Astrocyte (in vitro differentiated cells and primary cell): ENCODE results near the gene FAM161B. TPM values are rescaled to one million over a fixed set of nuclear protein-coding genes. Genes with fewer than 3 reads are reported as not detected.
A peak's percentile ranks its signal among the peaks of the same experiment; 100 is the strongest.

ENCODE experiments used
- DNase-seq: peaks from one replicate; pipeline ENCODE4 v3.0.0-alpha.2; 2010; ENCODE audit warnings: low read depth
- FAIRE-seq: peaks from 2 replicates; lab custom pipeline; 2011; peaks lifted over from hg19 to GRCh38; lab: Jason Lieb, UNC
- H2AFZ ChIP-seq: 2 replicates; pipeline ENCODE4 v1.6.0; 2012; ENCODE audit warnings: low read depth, low read length, inconsistent platforms
- H3K27ac ChIP-seq: 2 replicates; pipeline ENCODE4 v1.5.1; 2011; ENCODE audit warnings: low read depth, low read length, inconsistent platforms
- H3K27me3 ChIP-seq: 2 replicates; pipeline ENCODE4 v1.6.0; 2011; ENCODE audit warnings: low read length, inconsistent platforms; ENCODE audit not compliant: insufficient read depth
- H3K36me3 ChIP-seq: 2 replicates; pipeline ENCODE4 v1.5.1; 2011; ENCODE audit warnings: low read length, inconsistent platforms; ENCODE audit not compliant: insufficient read depth
- H3K4me1 ChIP-seq: 2 replicates; pipeline ENCODE4 v1.5.1; 2011; ENCODE audit warnings: low read length, inconsistent platforms; ENCODE audit not compliant: insufficient read depth
- H3K4me2 ChIP-seq: 2 replicates; pipeline ENCODE4 v1.6.0; 2012; ENCODE audit warnings: low read length, inconsistent platforms
- H3K4me3 ChIP-seq: 2 replicates; pipeline ENCODE4 v1.5.1; 2011; ENCODE audit warnings: low read depth, mild to moderate bottlenecking, low read length, inconsistent platforms; ENCODE audit not compliant: insufficient read depth
- H3K79me2 ChIP-seq: 2 replicates; pipeline ENCODE4 v1.6.0; 2012; ENCODE audit warnings: mild to moderate bottlenecking, low read length, inconsistent platforms; ENCODE audit not compliant: insufficient read depth
- H3K9ac ChIP-seq: 2 replicates; pipeline ENCODE4 v1.6.0; 2012; ENCODE audit warnings: mild to moderate bottlenecking, low read length, inconsistent platforms
- H3K9me3 ChIP-seq: 2 replicates; pipeline ENCODE4 v1.5.1; 2012; ENCODE audit warnings: low read depth, mild to moderate bottlenecking, low read length, inconsistent platforms; ENCODE audit not compliant: insufficient read depth
- H4K20me1 ChIP-seq: 2 replicates; pipeline ENCODE4 v1.6.0; 2012; ENCODE audit warnings: low read length, inconsistent platforms; ENCODE audit not compliant: insufficient read depth
- H3K27ac Mint-ChIP-seq: one replicate; pipeline ENCODE4 v1.8.0; 2021; ENCODE audit warnings: mild to moderate bottlenecking, mixed read lengths; ENCODE audit not compliant: unreplicated experiment
- H3K27me3 Mint-ChIP-seq: one replicate; pipeline ENCODE4 v1.8.0; 2021; ENCODE audit warnings: low read depth, mixed read lengths; ENCODE audit not compliant: unreplicated experiment
- H3K36me3 Mint-ChIP-seq: one replicate; pipeline ENCODE4 v1.8.0; 2021; ENCODE audit warnings: low read depth, mixed read lengths; ENCODE audit not compliant: unreplicated experiment
- H3K4me1 Mint-ChIP-seq: one replicate; pipeline ENCODE4 v1.8.0; 2021; ENCODE audit warnings: low read depth, mixed read lengths; ENCODE audit not compliant: unreplicated experiment
- H3K4me3 Mint-ChIP-seq: one replicate; pipeline ENCODE4 v1.8.0; 2021; ENCODE audit warnings: mild to moderate bottlenecking, moderate library complexity, mixed read lengths; ENCODE audit not compliant: unreplicated experiment
- H3K9me3 Mint-ChIP-seq: one replicate; pipeline ENCODE4 v1.8.0; 2021; ENCODE audit warnings: mild to moderate bottlenecking, mixed read lengths; ENCODE audit not compliant: unreplicated experiment
- CTCF ChIP-seq: IDR thresholded peaks from 2 replicates; pipeline ENCODE4 v1.5.1; 2011; ENCODE audit warnings: low read depth, mild to moderate bottlenecking, inconsistent platforms, low read length, moderate library complexity; ENCODE audit not compliant: insufficient read depth
- EZH2 ChIP-seq: IDR thresholded peaks from 2 replicates; pipeline ENCODE4 v1.6.1; 2012; ENCODE audit warnings: mild to moderate bottlenecking, low read length, inconsistent platforms; ENCODE audit not compliant: insufficient read depth
- total RNA-seq: library from RNA; stranded (reverse); gene quantifications from 2 replicates; pipeline ENCODE4 v1.2.1, GENCODE V29; 2021

FAM161B gene
- total RNA-seq, 1 donor from 2014 or later: 2.6 TPM

- Histone ChIP-seq H3K9ac (peak within 1 kb of the TSS; percentile 96), H3K4me2 (peak within 1 kb of the TSS; percentile 80), H3K27me3 (no peaks in the 10 kb centered on the region), H3K79me2 (peaks cover 66% of the 10 kb centered on the region), H4K20me1 (peaks cover 35% of the 10 kb centered on the region), H3K9me3 (no peaks in the 10 kb centered on the region), H3K27ac (peak within 1 kb of the TSS; percentile 91), H3K4me1 (peaks cover 13% of the 10 kb centered on the region), H3K4me3 (peak within 1 kb of the TSS; percentile 72), H3K36me3 (no peaks in the 10 kb centered on the region), H2AFZ (peak within 1 kb of the TSS; percentile 78)
- H3K9me3 Mint-ChIP-seq: no peaks in the 10 kb centered on the region
- H3K4me1 Mint-ChIP-seq: peaks cover 22% of the 10 kb centered on the region
- no peak for TF ChIP-seq EZH2
- no peak for TF ChIP-seq CTCF
- no peaks in the 10 kb centered on the region for H3K27me3 Mint-ChIP-seq
- H3K27ac Mint-ChIP-seq: peak within 1 kb of the TSS; percentile 97
- peak within 1 kb of the TSS; percentile 95 for H3K4me3 Mint-ChIP-seq
- no peaks in the 10 kb centered on the region for H3K36me3 Mint-ChIP-seq
- FAIRE-seq (no peak), DNase-seq (peak; percentile 96)
Measured at GRCh38 chr14:73886449-73887317, 63.2 kb downstream of the FAM161B start, which contains the start of gene ZNF410. Gene ZNF410, plus strand, starts transcription at chr14:73886859. Its CDS starts 5,317 bp downstream, at chr14:73892176.

- no peak overlapping the region for H2AFZ ChIP-seq
- FAIRE-seq (no peak), DNase-seq (no peak)
- H3K36me3 ChIP-seq: no peaks in the 10 kb centered on the region
- no peak overlapping the region for H3K4me2 ChIP-seq
- H3K79me2 ChIP-seq: peaks cover 45% of the 10 kb centered on the region
- H3K27ac ChIP-seq: no peak overlapping the region
- peaks cover 22% of the 10 kb centered on the region for H3K4me1 Mint-ChIP-seq
- H3K9me3 ChIP-seq: no peaks in the 10 kb centered on the region
- H3K4me1 ChIP-seq: peaks cover 13% of the 10 kb centered on the region
- H3K4me3 ChIP-seq: no peak overlapping the region
- H3K4me3 Mint-ChIP-seq: peak overlapping the region; percentile 17
- peaks cover 19% of the 10 kb centered on the region for H4K20me1 ChIP-seq
- H3K9ac ChIP-seq: no peak overlapping the region
- no peaks in the 10 kb centered on the region for H3K27me3 ChIP-seq
- TF ChIP-seq EZH2 (no peak), CTCF (no peak)
- H3K27me3 Mint-ChIP-seq: no peaks in the 10 kb centered on the region
- no peak overlapping the region for H3K27ac Mint-ChIP-seq
- H3K36me3 Mint-ChIP-seq: no peaks in the 10 kb centered on the region
- no peaks in the 10 kb centered on the region for H3K9me3 Mint-ChIP-seq
Measured at GRCh38 chr14:73884438-73885190, 65.3 kb downstream of the FAM161B start.

Other genes starting within 250 kb of the FAM161B start
- 67.4 and 74.3 TPM in 2 replicates for gene PNMA1, start 235.7 kb downstream of the FAM161B start, total RNA-seq
- 5.8 and 7.0 TPM in 2 replicates for gene PTGR2, start 98.3 kb downstream of the FAM161B start, total RNA-seq
- 38.7 and 42.9 TPM in 2 replicates for gene ZNF410, start 63.2 kb downstream of the FAM161B start, total RNA-seq
- gene COQ6, start 208 bp upstream of the FAM161B start, total RNA-seq: 12.8 and 15.3 TPM in 2 replicates
- 9.5 and 9.7 TPM in 2 replicates for gene ENTPD5, start 69.2 kb upstream of the FAM161B start, total RNA-seq
- 5.7 and 6.8 TPM in 2 replicates for gene BBOF1, start 69.3 kb upstream of the FAM161B start, total RNA-seq
- 11.8 and 12.0 TPM in 2 replicates for gene ALDH6A1, start 134.4 kb upstream of the FAM161B start, total RNA-seq
- 5.5 and 6.2 TPM in 2 replicates for gene LIN52, start 134.9 kb upstream of the FAM161B start, total RNA-seq